LoVo (cell line): ENCODE results near the gene TYK2.
"Not testable (repeated sequence)": the region's sequence is repeated elsewhere in the genome, so short reads cannot be mapped to it uniquely, and the experiment has no call there.

Source experiments
- DNase-seq: peaks from one replicate; pipeline ENCODE4 v3.0.0-alpha.2; 2016; ENCODE audit warnings: low spot score

The TYK2 gene

DNA sequence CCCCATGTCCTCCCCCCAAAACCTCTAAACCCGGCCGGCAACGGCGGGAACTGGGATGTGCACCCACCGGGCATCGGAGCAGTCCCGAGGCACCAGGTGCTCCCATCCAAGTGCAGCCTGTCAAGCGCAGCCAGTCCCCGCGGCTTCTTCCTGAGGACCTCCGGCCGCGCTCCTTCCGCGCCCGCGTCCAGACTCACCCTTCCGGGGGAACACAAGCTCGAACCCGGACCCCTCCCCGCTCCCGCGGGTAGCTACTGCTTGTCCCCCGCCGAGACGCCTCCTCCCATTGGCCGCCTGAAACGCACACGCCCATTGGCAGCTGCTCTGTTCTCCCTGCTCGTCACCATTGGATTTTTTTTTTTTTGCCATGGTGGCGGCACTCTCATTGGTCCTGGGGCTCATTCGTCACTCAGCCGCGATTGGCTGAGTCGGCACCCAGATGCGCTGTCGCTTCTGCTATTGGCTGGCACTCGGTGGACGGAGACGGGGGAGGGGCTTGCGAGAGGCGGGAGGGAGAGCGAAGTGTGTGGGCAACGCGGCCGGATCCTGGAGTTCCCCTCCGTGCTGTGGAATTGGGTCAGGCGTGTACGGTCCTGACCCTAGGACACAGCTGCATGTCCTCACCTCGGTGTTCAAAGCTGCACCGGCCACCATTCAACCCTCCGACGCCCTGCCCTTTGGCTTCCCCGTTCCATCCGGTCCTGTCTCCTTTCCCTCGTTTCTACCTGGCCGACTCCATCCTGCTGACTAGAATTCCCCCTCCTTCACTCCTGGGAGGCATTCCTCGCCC, at the start of gene TYK2:
Gene TYK2, minus strand, starts transcription at position 260 of the 790 bp plus-strand sequence. CDS start 2,166 bp downstream, outside the sequence.
- DNase-seq, result peak; percentile 96

GRCh38 chr19:10428996-10429381, 48.6 kb upstream of the TYK2 start:
- no peak for DNase-seq

GRCh38 chr19:10427169-10427568, 46.8 kb upstream of the TYK2 start:
- DNase-seq, result no peak

GRCh38 chr19:10424011-10424637, 43.8 kb upstream of the TYK2 start:
- peak; percentile 83 for DNase-seq

DNA sequence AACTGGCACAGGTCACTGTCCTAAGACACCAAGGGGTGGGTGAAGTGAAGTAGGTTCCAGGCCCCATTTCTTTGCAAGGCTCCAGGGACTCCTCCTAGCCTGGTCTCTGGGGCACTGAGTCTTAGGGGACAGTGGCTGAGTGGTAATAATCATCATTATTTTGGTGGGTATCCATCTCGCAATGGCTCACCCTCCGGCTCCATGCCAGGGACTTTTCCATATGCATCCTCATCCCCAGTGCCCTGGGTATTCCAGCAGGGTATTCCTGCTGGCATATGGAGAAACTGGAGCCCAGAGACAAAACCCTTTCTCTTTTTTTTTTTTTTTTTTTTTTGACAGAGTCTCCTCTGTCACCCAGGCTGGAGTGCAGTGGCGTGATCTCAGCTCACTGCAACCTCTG, 42.5 kb upstream of the TYK2 start:
- DNase-seq, result no peak

DNA sequence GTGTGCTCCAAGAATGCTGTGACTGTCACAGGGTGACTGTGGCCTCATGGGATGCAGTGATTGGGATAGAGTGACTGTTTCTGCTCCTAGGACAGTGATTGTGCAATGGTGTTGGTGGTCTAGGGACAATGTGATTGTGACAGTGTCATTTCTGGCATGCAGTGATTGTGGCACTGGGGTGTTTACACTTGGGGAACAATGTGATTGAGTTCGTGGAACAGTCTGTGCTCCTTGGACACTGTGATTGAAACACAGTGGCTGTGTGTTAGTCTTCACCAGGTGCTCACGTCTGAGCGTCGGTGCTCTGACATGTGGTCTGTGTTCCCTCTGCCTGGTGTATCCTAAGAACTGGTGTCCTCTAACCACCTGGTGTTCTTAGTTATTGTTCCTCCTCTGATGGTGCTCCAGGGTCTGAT, 41.7 kb upstream of the TYK2 start:
- DNase-seq, result no peak

- DNase-seq, result no peak
Observed at GRCh38 chr19:10421240-10422045, 41.1 kb upstream of the TYK2 start.

- DNase-seq, result no peak
Observed at GRCh38 chr19:10420444-10421239, 40.3 kb upstream of the TYK2 start, which contains the start of gene PDE4A. Gene PDE4A, plus strand, starts transcription at chr19:10420538. Its CDS starts 227 bp downstream, at chr19:10420765.

- peak; percentile 34 for DNase-seq
Observed at GRCh38 chr19:10419646-10420443, 39.5 kb upstream of the TYK2 start.

GRCh38 chr19:10419200-10419645, 38.9 kb upstream of the TYK2 start:
- no peak for DNase-seq

GRCh38 chr19:10418485-10419199, 38.3 kb upstream of the TYK2 start:
- DNase-seq, result no peak

DNA sequence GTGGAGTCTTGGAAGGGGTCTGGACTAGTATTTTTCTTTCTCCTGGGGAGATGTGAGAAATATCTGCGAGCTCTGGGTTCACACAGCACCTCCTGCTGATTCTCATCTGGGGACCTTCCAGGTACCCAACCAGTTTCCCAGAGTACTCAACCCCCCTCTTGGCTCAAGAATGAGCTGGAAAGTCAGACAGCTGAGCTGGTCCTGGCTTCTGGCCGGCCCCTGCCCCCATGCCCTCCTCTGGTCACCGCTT, 37.8 kb upstream of the TYK2 start:
- no peak for DNase-seq

DNA sequence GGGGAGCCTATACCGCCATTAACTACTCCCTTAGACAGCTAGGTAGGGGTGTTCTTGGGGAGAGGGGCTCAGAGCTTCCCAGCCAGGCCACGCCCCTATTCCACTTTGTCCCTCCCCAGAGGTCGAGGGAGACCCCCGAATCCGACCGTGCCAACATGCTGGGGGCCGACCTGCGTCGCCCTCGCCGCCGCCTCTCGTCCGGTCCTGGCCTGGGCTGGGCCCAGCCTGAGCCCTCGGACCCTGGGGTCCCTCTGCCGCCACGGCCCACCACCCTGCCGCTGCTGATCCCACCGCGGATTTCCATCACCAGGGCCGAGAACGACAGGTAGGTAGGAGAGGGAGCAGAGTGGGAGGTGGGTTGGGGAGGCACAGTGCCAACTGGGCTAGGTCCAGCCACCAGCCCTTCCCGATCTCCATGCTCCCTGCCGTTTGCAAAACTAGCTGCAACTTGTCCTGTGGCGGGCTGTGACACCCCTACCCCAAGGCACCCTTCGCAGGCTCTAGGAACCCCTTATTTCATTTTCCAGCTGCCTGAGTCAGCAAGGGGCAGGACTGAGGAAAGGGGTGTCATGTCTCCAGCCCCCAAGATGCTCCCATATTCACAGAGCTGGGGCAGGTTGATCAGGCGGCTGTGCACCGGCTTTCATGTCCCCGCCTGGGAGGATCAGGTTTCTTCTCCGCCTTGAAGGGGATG, 37.3 kb upstream of the TYK2 start:
- no peak for DNase-seq

DNA sequence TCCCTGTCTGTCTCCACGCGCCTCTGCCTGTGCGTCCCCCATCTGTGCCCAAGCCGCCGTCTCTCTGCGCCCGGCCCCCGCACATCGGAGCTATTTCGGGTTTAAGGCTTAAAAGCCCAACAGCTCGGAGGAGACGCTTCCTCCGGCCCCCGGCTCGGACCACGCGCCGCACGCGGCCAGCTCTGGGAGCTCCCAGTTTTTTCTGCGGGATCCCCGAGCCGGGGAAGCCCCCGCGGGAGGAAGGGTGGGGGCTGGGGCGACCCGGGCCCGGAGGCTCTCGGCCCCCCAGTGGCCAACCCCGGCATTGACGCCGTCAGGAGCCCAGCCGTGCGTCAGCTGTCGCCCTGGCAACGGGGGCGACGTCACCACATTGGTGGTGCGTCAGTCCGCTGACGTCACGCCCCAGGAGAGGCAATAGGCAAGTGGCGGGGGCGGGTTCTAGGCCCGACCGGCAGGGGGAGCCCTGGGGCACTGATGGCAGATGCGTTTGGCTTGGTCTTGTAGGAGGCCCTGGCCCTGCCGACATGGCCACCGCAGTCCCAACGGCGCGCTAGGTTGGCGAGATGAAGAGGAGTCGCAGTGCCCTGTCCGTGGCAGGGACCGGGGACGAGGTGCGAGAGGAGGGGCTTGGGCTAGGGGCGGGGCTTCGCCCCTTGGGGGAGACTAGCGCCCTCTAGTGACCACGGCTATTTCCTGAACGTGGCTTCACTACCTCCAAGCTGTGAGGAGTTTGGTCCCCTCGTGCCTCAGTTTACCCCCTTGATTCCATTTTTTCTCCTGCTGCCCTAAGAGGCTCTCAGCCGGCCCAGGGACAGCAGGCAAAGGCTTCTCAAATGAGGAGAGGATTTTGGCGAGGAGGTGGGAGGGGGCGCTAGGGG, 36.2 kb upstream of the TYK2 start:
- DNase-seq, result peak; percentile 89

- no peak for DNase-seq
Observed at GRCh38 chr19:10416083-10416379, 35.7 kb upstream of the TYK2 start.

- DNase-seq, result no peak
Observed at GRCh38 chr19:10412257-10412977, 32.0 kb upstream of the TYK2 start.

GRCh38 chr19:10411224-10411623, 30.9 kb upstream of the TYK2 start:
- DNase-seq, result not testable (repeated sequence)

DNA sequence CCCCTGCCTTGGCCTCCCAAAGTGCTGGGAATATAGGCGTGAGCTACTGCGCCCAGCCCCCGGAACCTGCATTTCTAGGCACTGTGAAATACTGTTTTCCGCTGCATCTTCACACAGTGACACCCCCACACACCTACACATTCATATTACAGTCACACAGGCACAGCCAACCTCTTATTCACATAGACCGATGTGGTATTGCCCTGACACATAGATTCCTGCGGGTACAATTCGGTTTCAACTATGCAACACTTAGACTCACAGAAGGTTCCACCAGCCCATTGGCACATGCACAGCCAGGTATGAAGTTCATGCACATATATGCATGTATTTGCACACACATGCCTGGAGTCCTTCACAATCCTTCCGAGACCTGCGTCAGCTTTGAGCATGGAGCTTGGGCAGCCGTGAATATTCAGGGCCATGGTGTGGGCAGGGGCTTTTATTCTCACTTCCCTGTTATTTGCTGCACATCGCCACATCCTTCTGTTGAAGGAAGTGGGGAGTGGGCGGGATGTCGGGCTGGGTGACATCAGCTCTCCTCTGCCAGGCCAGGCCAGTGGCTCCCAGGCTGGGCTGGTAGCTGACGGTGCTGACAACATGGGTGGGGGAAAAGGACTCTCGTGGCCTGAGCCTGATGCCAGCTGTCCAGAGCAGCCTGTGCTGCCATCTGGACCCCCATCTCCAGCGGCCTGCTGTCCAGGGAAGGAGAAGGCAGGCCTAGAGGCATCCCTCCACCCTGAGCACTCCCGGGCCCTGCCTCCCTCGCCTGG, 28.3 kb upstream of the TYK2 start:
- no peak for DNase-seq
